ENCODE measurements around the gene TLR9.

TLR9 gene

DNA sequence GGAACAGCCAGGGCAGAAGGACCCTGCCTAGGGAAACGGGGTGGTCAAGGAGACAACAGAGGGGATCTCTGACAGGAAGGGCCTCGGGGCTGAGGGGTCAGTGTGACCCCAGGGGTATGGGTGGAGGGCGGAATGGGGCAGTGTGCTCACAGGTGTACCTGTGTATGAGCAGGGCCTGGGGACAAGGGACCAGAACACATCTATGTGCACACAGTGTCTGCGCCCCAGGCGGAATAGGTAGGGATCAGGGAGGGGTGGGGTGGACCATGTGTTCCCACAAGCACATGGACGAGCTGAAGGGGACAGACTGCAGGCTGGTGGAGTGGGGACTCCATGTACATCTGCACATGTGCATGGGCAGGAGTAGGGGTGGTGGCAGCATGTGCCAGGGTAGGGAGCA lies 5.0 kb upstream of the TLR9 start:
- DNase-seq (ENCODE audit: low read depth), result no peak
- TF ChIP-seq, protein P1, sequence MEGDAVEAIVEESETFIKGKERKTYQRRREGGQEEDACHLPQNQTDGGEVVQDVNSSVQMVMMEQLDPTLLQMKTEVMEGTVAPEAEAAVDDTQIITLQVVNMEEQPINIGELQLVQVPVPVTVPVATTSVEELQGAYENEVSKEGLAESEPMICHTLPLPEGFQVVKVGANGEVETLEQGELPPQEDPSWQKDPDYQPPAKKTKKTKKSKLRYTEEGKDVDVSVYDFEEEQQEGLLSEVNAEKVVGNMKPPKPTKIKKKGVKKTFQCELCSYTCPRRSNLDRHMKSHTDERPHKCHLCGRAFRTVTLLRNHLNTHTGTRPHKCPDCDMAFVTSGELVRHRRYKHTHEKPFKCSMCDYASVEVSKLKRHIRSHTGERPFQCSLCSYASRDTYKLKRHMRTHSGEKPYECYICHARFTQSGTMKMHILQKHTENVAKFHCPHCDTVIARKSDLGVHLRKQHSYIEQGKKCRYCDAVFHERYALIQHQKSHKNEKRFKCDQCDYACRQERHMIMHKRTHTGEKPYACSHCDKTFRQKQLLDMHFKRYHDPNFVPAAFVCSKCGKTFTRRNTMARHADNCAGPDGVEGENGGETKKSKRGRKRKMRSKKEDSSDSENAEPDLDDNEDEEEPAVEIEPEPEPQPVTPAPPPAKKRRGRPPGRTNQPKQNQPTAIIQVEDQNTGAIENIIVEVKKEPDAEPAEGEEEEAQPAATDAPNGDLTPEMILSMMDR (conservative IDR thresholded peaks at IDR 0.05; ENCODE audit: low read depth, low read length), result no peak
- H3K4me3 ChIP-seq (ENCODE audit: low read length), result no peak overlapping the region

DNA sequence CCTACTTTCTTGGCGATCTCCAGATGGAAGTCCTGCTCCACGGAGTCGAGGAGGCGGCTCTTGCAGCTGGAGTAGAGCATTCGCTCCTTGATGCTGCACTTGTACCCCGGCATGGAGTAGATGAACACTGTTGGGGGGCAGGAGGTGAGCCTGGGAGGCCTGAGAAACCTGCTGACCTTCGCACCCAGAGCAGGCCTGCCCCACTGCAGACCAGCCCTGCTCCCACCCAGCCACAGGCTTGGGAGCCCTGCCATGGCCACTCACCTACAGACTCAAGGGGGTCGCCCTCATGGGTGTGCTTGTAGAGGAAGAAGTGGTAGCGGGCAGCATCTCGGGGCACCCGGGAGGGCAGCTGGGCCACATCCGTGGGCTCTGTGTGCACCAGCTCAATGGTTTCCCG lies 4.2 kb upstream of the TLR9 start:
- no peak overlapping the region for H3K4me3 ChIP-seq (ENCODE audit: low read length)
- no peak for DNase-seq (ENCODE audit: low read depth)
- TF ChIP-seq, protein P1 (conservative IDR thresholded peaks at IDR 0.05; ENCODE audit: low read depth, low read length), result no peak

DNA sequence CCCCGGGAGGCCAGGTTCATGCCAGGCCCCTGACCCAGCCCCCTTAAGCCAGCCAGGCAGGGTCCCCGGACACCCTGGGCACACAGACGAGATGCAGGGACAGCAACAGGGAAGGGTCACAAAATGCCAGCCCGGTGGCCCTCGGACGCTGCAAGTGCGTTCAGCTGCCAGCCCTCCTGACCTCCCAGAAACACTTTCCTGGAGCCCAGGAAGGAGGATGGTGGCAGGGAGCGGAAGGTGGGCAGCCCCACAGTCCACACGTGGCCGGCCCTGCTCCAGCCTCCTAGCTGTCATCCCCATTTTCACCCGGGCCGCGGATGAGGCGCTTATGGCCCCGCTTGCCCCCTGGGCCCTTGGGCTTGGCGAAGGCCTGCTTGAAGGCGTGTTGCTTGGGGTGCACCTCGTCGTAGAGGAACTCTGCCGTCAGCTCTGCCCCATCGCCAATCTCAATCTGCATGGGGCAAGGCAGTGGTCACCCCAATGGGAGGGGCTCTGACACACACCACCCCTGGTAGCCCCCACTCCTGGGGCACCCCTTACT lies 3.4 kb upstream of the TLR9 start:
- DNase-seq (ENCODE audit: low read depth), result no peak
- no peak overlapping the region for H3K4me3 ChIP-seq (ENCODE audit: low read length)
- TF ChIP-seq, protein P1 (conservative IDR thresholded peaks at IDR 0.05; ENCODE audit: low read depth, low read length), result no peak

DNA sequence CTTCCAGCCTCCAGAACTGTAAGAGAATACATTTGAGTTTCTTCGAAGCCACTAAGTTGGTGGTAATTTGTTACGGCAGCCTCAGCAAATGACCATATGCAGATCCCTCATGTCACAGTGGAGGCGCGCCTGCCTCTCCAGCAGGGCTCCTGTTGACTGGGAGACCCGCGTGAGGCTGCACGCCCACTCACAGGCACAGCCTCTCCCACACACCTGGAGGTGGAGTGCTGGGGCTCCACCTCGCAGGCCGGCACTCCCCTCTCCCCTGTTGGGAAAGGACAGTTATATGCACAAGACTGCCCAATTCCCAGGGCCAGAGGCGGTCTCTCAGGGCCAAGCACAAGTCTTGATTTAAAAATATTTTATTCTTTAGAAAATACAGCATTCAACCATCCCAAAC lies 2.8 kb upstream of the TLR9 start:
- no peak for DNase-seq (ENCODE audit: low read depth)
- TF ChIP-seq, protein P1 (conservative IDR thresholded peaks at IDR 0.05; ENCODE audit: low read depth, low read length), result no peak
- no peak overlapping the region for H3K4me3 ChIP-seq (ENCODE audit: low read length)

DNA sequence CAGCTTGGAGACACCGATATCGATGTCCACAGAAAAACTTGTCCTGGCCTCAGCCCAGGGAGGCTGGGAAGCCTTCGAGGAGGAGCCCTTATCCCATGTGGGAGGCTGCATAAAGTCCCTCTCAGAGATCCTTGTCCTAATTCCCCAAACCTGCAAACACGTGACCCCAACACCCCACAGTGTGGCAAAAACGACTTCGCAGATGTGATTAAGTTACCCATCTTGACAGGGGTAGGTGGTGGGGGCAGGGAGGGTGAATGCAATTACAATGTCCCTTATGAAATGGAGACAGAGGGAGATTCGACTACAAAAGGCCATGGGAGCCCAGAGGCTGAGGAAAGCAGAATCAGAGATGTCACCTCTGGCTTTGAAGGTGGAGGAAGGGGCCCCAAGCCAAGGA lies 2.3 kb upstream of the TLR9 start:
- H3K4me3 ChIP-seq (ENCODE audit: low read length), result no peak overlapping the region
- TF ChIP-seq, protein P1 (conservative IDR thresholded peaks at IDR 0.05; ENCODE audit: low read depth, low read length), result no peak
- no peak for DNase-seq (ENCODE audit: low read depth)

DNA sequence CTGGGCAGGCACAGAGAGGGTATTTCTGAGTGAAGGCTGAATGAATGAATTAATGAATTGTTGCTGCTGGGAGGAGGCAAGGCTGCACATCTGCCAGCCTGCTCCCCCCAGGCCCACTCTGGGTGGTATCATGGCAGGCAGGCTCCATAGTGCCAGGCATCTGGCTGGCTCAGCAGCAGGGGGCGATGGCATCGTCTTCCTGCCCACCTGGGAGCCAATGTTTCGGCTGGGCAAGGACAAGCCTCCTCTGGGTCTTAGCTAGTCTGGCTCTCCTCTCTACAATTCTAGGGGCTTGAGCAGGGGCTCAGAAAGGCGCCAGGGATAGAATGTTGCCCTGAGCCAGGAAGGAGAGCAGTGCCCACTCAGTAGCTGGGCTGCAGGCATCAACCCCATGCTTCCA lies 1.7 kb upstream of the TLR9 start:
- no peak overlapping the region for H3K4me3 ChIP-seq (ENCODE audit: low read length)
- TF ChIP-seq, protein P1 (conservative IDR thresholded peaks at IDR 0.05; ENCODE audit: low read depth, low read length), result peak; percentile 14
- DNase-seq (ENCODE audit: low read depth), result no peak

DNA sequence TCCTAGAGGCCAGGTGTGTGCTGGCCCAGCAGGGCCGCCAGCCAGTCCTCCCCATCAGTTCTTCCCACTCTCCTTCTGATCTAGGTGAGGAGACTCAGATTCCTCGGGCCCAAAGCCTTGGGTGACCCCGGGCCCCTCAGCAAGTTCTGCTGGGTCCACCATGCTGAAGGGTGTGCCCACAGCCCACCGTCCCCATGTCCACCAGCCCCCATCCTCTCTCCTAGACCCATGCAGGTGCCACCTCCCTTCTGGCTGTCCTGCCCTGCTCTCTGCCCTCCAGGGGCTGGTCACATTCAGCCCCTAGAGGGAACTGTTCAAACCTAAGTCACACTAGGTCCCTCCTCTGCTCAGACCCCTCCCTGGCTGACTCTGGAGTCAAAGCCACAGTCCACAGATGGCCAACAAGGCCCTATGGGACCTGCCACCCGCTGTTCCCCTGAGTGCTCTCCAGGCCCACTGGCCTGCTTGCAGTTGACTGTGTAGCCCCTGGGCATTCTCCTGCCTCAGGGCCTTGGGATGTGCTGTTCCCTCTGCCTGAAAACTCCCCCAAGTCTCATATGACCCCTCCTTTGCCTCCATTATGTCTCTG lies 878 bp upstream of the TLR9 start:
- no peak for DNase-seq (ENCODE audit: low read depth)

More for the DNA sequence above, 878 bp upstream of the TLR9 start:
- TF ChIP-seq, protein P1 (conservative IDR thresholded peaks at IDR 0.05; ENCODE audit: low read depth, low read length), result no peak
- no peak overlapping the region for H3K4me3 ChIP-seq (ENCODE audit: low read length)
